Frontal cortex (tissue), 4 donors: ENCODE measurements around the gene ZBTB42. TPM values are rescaled to one million over a fixed set of nuclear protein-coding genes. Genes with fewer than 3 reads are reported as not detected.
A peak's percentile ranks its signal among the peaks of the same experiment; 100 is the strongest.
"Not testable (repeated sequence)": the region's sequence is repeated elsewhere in the genome, so short reads cannot be mapped to it uniquely, and the experiment has no call there.

Experiments
- DNase-seq, 2 donors: peaks; one replicate each; pipeline ENCODE4 v3.0.0; 2012; ENCODE audit warnings: low spot score in 2 of 2
- FAIRE-seq: peaks from 2 replicates; lab custom pipeline; 2012; peaks lifted over from hg19 to GRCh38; lab: Jason Lieb, UNC
- total RNA-seq: library from RNA; depleted of rRNA; stranded (reverse); fragments of >200 nt; gene quantifications from one replicate; pipeline ENCODE4 v1.2.3, GENCODE V29; 2014
- donor health status: control.
- donor health status: control.
- donor health status: control.

The ZBTB42 gene
- total RNA-seq, 1 donor from 2014 or later, result 0.41 TPM

DNA sequence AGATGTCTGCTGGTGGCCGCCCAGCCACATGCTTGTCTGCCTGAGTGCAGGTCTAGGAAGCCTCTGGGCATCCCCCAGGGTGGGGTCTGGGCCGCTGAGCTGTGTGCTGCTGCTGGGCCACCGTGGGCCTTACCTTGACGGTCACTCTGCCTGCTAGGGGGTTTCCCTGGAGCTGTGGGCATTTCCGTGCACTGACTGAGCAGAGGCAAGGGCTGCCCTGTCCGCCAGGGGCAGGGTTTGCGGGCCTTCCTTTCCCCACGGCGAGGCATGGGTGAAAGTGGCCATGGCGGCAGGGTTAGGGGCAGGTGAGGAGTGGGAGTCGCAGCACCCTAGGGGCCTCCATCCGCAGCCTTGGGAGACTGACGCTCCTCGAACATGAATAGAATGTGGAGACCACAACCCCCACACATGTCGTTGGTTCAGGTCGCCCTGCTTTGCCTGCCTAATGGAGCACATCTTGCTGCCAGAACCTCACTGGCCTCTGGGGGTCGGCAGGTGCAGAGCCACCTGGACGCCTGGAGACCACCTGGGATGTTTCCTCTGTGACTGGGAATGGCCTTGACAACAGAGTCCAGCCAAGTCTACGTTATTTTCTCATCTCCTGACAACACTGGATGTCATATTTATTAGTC is 2.5 kb downstream of the ZBTB42 start:
- DNase-seq (no peak), FAIRE-seq (no peak)

DNA sequence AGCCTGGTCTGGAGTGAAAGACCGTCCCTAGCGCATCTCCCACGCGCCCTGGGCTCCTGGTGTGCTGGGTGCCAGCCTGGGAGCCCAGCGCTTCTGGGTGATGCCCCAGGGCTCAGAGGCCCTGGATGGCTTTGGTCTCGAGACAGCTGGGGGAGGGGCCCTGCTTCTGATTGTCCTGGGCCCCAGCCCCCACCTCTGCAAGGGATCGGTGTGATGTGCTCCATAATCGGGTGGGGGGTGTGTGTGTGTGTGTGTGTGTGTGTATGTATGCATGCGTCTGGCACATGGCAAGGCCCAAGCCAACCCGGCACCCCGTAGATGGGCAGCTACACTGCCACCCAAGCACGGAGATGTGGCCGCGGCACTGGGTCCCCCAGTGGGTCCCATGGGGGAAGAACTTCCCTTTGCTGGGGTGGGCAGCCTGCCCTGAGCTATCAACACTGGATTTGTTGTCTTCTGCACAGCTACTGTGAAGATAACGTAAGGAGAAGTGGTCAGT is 3.1 kb downstream of the ZBTB42 start:
- DNase-seq (no peak), FAIRE-seq (no peak)

GRCh38 chr14:104804481-104805325 is 3.8 kb downstream of the ZBTB42 start:
- DNase-seq (no peak), FAIRE-seq (no peak)

GRCh38 chr14:104805326-104805678 is 4.4 kb downstream of the ZBTB42 start:
- no peak for DNase-seq
- no peak for FAIRE-seq

GRCh38 chr14:104805941-104806624 is 5.2 kb downstream of the ZBTB42 start:
- DNase-seq (no peak), FAIRE-seq (no peak)

GRCh38 chr14:104806625-104807465 is 5.9 kb downstream of the ZBTB42 start:
- no peak for FAIRE-seq
- DNase-seq, result no peak

DNA sequence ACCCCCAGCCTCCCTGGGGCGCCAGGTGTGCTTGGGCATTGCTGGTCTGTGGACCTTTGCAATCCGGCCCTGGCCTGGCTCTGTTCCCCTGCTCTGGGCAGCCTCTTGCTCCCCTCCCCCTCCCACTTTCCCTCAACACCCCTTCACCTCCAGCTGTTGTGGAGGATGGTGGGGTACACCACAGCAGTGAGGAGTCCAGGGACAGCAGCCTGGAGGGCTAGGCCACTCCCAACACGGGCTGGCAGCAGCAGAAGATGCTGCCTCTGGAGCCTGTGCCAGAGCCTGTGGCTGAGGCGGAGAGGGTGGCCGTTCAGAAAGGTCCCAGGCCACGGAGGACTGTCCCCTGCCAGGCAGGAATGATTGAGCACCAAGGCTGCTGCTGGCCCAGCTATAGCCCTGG is 7.6 kb downstream of the ZBTB42 start:
- FAIRE-seq, result no peak
- no peak for DNase-seq

DNA sequence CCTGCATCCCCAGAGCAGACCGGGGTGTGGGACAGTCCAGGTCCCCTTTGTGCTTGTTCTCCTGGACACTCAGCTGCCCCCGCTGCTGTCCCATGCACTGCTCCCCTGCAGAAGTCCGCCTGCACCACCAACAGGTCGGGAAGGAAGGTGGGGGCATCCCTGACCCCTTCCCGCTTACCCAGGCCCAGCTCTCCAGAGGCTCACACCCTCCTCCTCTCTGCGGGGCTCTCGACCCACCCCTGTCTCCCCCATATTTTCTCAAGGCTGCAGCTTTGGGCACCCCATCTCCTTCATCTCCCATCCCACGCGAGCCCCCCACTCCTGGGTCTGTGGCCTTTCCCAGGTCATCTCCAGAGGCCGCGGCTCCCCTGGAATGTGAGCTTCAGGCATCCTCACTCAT is 9.4 kb downstream of the ZBTB42 start:
- DNase-seq (no peak), FAIRE-seq (no peak)

DNA sequence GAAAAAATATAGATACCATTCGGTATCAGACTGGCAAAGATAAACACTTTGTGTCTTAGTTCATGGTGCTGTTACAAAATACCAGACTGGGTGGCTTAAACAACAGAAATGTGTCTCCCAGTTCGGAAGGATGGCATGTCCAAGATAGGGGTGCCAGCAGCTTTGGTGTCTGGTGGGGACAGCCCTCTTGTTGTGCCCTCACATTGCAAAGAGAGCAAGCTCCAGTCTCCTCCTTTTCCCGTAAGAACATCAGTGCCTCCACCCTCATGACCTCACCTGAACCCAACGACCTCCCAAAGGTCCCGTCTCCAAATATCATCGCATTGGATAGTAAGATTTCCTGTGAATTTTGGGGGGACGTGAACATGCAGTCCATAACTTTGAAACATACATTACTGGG is 12.4 kb downstream of the ZBTB42 start:
- no peak for DNase-seq
- no peak for FAIRE-seq

DNA sequence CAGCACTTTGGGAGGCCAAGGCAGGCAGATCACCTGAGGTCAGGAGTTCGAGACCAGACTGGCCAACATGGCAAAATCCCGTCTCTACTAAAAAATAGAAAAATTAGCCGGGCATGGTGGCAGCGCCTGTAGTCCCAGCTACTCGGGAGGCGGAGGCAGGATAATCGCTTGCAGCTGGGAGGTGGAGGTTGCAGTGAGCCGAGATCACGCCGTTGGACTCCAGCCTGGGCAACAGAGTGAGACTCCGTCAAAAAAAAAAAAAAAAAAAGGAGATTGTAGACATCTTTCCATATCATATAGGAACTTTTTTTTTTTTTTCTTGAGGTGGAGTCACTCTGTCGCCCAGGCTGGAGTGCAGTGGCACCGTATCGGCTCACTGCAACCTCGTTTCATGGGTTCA is 13.8 kb downstream of the ZBTB42 start:
- FAIRE-seq, DNase-seq: not testable (repeated sequence)

GRCh38 chr14:104816616-104816884 is 15.6 kb downstream of the ZBTB42 start:
- DNase-seq (peak in 1 of 2 donors; percentile 42), FAIRE-seq (no peak)

DNA sequence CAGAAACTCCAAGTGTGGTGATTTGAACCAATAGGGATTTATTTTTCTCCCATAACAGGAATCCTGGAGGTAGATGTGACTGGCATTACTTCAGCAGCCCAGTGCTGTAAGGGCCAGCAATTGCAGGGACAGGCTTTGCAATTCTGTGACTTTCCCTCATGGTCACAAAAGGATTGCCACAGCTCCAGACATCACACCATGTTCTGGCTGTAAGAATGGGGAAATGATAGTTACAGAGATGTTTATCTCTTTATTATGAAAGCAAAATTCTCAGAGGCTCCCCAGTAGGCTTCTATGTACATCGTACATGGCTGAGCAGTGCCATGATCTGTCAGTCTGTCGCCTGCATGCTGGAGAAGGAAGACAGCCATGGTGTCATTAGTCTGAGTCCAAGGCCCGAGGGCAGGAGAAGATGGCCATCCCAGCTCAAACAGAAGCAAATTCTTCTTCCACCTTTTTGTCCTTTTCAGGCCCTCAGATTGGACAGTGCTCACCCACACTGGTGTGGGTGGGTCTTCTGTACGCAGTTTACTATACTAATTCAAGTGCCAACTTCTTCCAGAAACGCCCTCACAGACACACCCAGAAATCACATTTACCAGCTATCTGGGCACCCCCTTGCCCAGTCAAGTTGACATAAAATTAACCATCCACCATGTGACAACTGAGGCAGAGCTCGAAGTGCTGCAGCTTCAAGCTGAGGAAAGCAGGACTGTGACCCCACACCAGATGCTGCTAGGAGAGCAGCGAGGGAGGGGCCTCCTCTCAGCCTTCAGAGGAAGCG is 17.2 kb downstream of the ZBTB42 start:
- no peak for DNase-seq
- FAIRE-seq, result no peak

DNA sequence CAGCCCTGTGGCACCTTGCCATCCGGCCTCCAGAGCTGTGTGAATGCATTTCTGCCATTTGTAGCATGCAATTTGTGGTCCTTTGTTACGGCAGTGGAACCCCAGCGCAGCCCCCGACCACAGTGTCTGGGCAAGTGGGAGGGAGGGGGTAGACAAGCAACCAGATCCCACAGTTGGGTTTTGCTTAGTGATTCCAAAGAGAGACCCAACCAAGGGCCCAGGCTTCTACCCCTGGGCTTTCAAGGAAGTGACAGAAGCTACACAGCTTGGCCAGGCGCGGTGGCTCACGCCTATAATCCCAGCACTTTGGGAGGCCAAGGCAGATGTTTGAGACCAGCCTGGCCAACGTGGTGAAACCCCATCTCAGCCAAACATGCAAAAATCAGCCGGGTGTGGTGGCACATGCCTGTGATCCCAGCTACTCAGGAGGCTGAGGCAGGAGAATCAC is 17.8 kb downstream of the ZBTB42 start:
- FAIRE-seq, result no peak
- no peak for DNase-seq

DNA sequence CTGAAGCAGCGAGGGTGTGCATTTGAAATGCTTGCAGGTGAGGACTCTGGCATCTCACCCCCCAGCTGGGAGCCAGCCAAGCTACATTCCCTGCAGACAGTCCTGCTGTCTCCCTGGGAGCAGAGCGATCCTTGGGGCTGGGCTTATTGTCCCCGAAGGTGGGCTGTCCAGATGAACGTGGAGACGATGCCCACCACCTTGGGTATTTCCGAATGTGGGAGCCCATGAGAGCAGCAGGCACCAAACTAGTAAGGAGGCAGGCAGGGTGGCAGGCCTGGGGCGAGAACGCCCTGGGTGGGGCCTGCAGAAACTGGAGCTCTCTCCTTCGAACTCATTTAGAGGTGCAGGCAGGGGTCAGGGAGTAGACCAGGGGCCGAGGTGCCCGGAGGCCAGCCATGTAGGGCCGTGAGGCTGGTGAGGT is 18.5 kb downstream of the ZBTB42 start:
- DNase-seq (no peak), FAIRE-seq (no peak)

DNA sequence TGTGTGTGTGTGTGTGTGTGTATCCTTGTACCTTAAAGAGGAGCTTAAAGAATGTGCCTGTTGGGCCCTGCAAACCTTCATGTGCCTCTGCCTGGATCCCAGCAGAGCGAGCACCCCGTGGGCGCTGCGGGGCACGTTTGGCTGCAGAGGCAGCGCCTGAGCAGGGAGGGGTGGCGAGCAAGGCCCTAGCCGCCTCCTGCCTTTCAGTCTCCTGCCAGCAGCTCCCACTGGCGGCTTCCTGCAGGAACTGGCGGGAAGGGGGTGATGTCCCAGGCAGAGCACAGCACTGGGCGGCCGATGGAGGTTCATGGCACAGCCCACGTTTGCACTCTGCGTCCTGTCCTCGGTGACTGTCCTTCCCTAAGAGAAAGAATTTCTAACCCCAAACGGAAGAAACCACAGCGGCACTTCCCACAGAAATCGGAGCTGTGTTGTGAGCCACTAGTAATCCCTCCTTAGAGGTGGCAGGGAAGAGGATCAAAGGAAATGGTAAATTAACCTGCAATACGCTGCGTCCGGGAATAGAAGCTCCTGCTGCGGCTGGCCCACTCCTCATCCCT is 19.8 kb downstream of the ZBTB42 start:
- peak in 1 of 2 donors; percentile 71 for DNase-seq
- FAIRE-seq, result no peak

DNA sequence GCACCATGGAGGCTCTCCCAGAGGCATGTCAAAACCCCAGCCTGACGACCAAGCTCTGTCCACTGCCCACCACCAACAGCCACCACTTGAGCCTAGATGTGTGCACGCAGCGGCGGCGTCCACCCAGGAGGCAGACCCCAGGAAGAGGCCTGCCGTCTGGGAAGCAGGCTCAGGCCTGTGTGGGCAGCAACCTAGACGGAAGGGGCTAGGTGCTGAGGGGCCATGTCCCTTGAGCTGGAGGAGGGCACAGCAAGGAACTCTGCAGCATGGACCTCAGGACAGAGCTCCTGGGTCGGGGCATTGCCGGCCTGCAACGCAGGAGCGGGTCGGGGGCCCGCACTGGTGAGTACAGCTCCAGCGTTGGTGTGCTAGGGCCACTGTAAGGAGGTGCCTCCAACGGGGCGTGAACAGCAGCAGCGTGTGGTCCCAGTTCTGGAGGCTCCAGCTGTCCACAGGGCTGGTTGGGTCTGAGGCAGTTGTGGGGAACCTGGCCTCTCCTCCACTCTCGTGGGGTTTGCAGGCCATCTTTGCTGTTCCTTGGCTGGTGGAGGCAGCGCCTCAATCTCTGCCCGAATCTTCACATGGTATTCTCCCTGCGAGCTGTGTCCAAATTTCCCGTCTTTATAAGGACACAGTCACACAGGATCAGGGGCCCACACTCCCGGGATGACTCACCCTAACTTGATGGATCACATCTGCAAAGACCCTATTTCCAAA is 20.5 kb downstream of the ZBTB42 start:
- FAIRE-seq, result no peak

GRCh38 chr14:104821971-104822608 is 21.2 kb downstream of the ZBTB42 start:
- DNase-seq, result no peak
- FAIRE-seq, result no peak

More for the DNA sequence above, 20.5 kb downstream of the ZBTB42 start:
- no peak for DNase-seq
